ENCODE measurements around the gene SYNGR2. TPM values are rescaled to one million over a fixed set of nuclear protein-coding genes. Genes with fewer than 3 reads are reported as not detected.

Gene SYNGR2
- total and polyA plus RNA-seq, 2 experiments from 2014 or later, result 46.9 to 61.6 TPM

- no peak for TF ChIP-seq CTCF (conservative IDR thresholded peaks at IDR 0.05; ENCODE audit: low read depth in 2 of 2)
- no peak for TF ChIP-seq EZH2 (IDR thresholded peaks at IDR 0.05; ENCODE audit: low read depth, unreplicated experiment)
- no peak for TF ChIP-seq JUNB (IDR thresholded peaks at IDR 0.05; ENCODE audit: unreplicated experiment)
- TF ChIP-seq POLR2AphosphoS5 (IDR thresholded peaks at IDR 0.05; ENCODE audit: low read depth), result no peak
- TF ChIP-seq EZH2phosphoT487 (IDR thresholded peaks at IDR 0.05; ENCODE audit: unreplicated experiment), result no peak
- no peak for TF ChIP-seq ETS1 (IDR thresholded peaks at IDR 0.05)
Observed at GRCh38 chr17:78210111-78210510, 41.7 kb downstream of the SYNGR2 start (continued).

GRCh38 chr17:78211032-78211431 lies 42.7 kb downstream of the SYNGR2 start:
- H3K27ac ChIP-seq (ENCODE audit: low read depth), result no peak overlapping the region
- DNase-seq (ENCODE audit: low spot score) (no peak), ATAC-seq (no peak)
- no peaks in the 10 kb centered on the region; the same call in 1 of the 2 replicates for H4K20me1 ChIP-seq (replicated peaks; ENCODE audit: insufficient read depth)
- H3K36me3 ChIP-seq (ENCODE audit: insufficient read depth), result peaks cover 5% of the 10 kb centered on the region
- no peaks in the 10 kb centered on the region; the same call in 1 of the 2 replicates for H3F3A ChIP-seq (replicated peaks; ENCODE audit: low read depth)
- no peak overlapping the region for H3K4me3 Mint-ChIP-seq
- H3K4me1 Mint-ChIP-seq, result peaks cover 4% of the 10 kb centered on the region
- H3K4me3 ChIP-seq, result no peak overlapping the region
- H3K9me3 Mint-ChIP-seq, result no peaks in the 10 kb centered on the region
- H3K4me2 ChIP-seq, result no peak overlapping the region
- H2AFZ ChIP-seq, result no peak overlapping the region
- peaks cover 9% of the 10 kb centered on the region for H3K36me3 Mint-ChIP-seq (ENCODE audit: low read depth)
- H3K27me3 ChIP-seq (ENCODE audit: insufficient read depth), result no peaks in the 10 kb centered on the region
- TF ChIP-seq NANOG (IDR thresholded peaks at IDR 0.05; ENCODE audit: borderline replicate concordance) (no peak), CREB1 (CRISPR knock-in tag; IDR thresholded peaks at IDR 0.05; ENCODE audit: low read depth) (no peak), STAT1 (IDR thresholded peaks at IDR 0.05; ENCODE audit: unreplicated experiment) (no peak), JUNB (IDR thresholded peaks at IDR 0.05; ENCODE audit: unreplicated experiment) (no peak), ZNF114 (CRISPR knock-in tag; IDR thresholded peaks at IDR 0.05) (no peak), ETS1 (IDR thresholded peaks at IDR 0.05) (no peak), ZNF331 (CRISPR knock-in tag; IDR thresholded peaks at IDR 0.05; ENCODE audit: low read depth) (no peak), EZH2phosphoT487 (IDR thresholded peaks at IDR 0.05; ENCODE audit: unreplicated experiment) (no peak), ZNF462 (CRISPR knock-in tag; IDR thresholded peaks at IDR 0.05) (no peak)
- H3K27ac Mint-ChIP-seq, result no peak overlapping the region
- H3K27me3 Mint-ChIP-seq (ENCODE audit: insufficient read depth, low read depth, poor library complexity), result peaks cover 13% of the 10 kb centered on the region
- no peaks in the 10 kb centered on the region for H3K9me2 ChIP-seq (ENCODE audit: insufficient read depth)
- H3K79me2 ChIP-seq (replicated peaks; ENCODE audit: insufficient read depth), result peaks cover 19% of the 10 kb centered on the region
- peaks cover 11% of the 10 kb centered on the region for H3K4me1 ChIP-seq (ENCODE audit: insufficient read depth)
